ENCODE results near the gene FBXL16.

The FBXL16 gene

GRCh38 chr16:677316-678190 is 28.0 kb downstream of the FBXL16 start:
- Histone ChIP-seq H3K36me3 (ENCODE audit: control insufficient read depth in 2 of 2, insufficient read depth in 1 of 2, low read length in 2 of 2) (peaks cover 3 to 44% of the 10 kb centered on the region in 2 experiments; a peak in 1 of 3 replicates), H3K4me1 (ENCODE audit: control insufficient read depth, insufficient read depth, low read length) (peaks cover 14% of the 10 kb centered on the region; the same call in 1 of the 2 replicates), H3K9me3 (ENCODE audit: control insufficient read depth, insufficient read depth, low read depth, low read length) (no peaks in the 10 kb centered on the region), H3K4me3 (ENCODE audit: low read depth, low read length) (no peak overlapping the region), H3K27ac (ENCODE audit: extremely low read depth, low read depth, low read length) (no peak overlapping the region)
- CTCF ChIA-PET: interaction anchor here (1.1 to 1.7 kb wide), 2 partner anchors 9 to 11 kb away, joined by 4 to 6 read pairs; partner anchors contain the start of gene RHOT2
- TF ChIP-seq ZNF16 (tag by site-specific recombination; IDR thresholded peaks at IDR 0.05; ENCODE audit: low read depth): no peak
- TF ChIP-seq KLF8 (tag by site-specific recombination; IDR thresholded peaks at IDR 0.05): peak; percentile 63; the same call in 1 of the 2 replicates
- peak; percentile 37; the same call in 1 of the 2 replicates for TF ChIP-seq ZEB2 (tag by site-specific recombination; IDR thresholded peaks at IDR 0.05)
- TF ChIP-seq PATZ1 (tag by site-specific recombination; IDR thresholded peaks at IDR 0.05): peak; percentile 29; the same call in 1 of the 2 replicates
- no peak for TF ChIP-seq ZBTB17 (tag by site-specific recombination; IDR thresholded peaks at IDR 0.05)
- TF ChIP-seq GLIS2 (tag by site-specific recombination; IDR thresholded peaks at IDR 0.05): 0 out of 2 replicates have a peak, but pooled peaks have one; percentile 30
- no peak for TF ChIP-seq ZNF146 (tag by site-specific recombination; IDR thresholded peaks at IDR 0.05)
- TF ChIP-seq ZSCAN18 (tag by site-specific recombination; IDR thresholded peaks at IDR 0.05): no peak
- TF ChIP-seq MYNN (tag by site-specific recombination; IDR thresholded peaks at IDR 0.05; ENCODE audit: borderline replicate concordance): no peak
- peak; percentile 79; the same call in 1 of the 2 replicates for TF ChIP-seq ZBTB6 (tag by site-specific recombination; IDR thresholded peaks at IDR 0.05)
- TF ChIP-seq ZFHX2 (tag by site-specific recombination; conservative IDR thresholded peaks at IDR 0.05): 0 out of 2 replicates have a peak, but pooled peaks have one; percentile 20
- POLR2A ChIA-PET: interaction anchor here (1.6 to 2.6 kb wide), 3 partner anchors 10 to 13 kb away, joined by 4 to 10 read pairs (median 10); partner anchors contain the start of genes RHOT2 and WDR24

GRCh38 chr16:676913-677312 is 28.7 kb downstream of the FBXL16 start:
- Histone ChIP-seq H3K4me1 (ENCODE audit: control insufficient read depth, insufficient read depth, low read length) (peaks cover 10% of the 10 kb centered on the region; the same call in 1 of the 2 replicates), H3K4me3 (ENCODE audit: low read depth, low read length) (no peak overlapping the region), H3K9me3 (ENCODE audit: control insufficient read depth, insufficient read depth, low read depth, low read length) (no peaks in the 10 kb centered on the region), H3K36me3 (ENCODE audit: control insufficient read depth in 2 of 2, insufficient read depth in 1 of 2, low read length in 2 of 2) (peaks cover 0 to 44% of the 10 kb centered on the region in 2 experiments; a peak in 1 of 3 replicates), H3K27ac (ENCODE audit: extremely low read depth, low read depth, low read length) (no peak overlapping the region)
- ChIA-PET POLR2A (interaction anchor here (2.5 to 2.6 kb wide), 2 partner anchors 9 to 12 kb away, joined by 10 read pairs; partner anchors contain the start of genes RHOT2 and WDR24), CTCF (interaction anchor here (1.1 kb wide), 1 partner anchor 10 kb away, joined by 6 read pairs; no protein-coding TSS in a partner anchor)
- TF ChIP-seq HIC1 (tag by site-specific recombination; IDR thresholded peaks at IDR 0.05): peak; percentile 94
- TF ChIP-seq SCRT2 (tag by site-specific recombination; IDR thresholded peaks at IDR 0.05): peak; percentile 88
- peak; percentile 46; the same call in 1 of the 2 replicates for TF ChIP-seq KLF1 (tag by site-specific recombination; IDR thresholded peaks at IDR 0.05)
- no peak for TF ChIP-seq ZNF26 (tag by site-specific recombination; IDR thresholded peaks at IDR 0.05)
- no peak for TF ChIP-seq BCL11B (tag by site-specific recombination; IDR thresholded peaks at IDR 0.05; ENCODE audit: low read depth)
- TF ChIP-seq ZFP69B (tag by site-specific recombination; IDR thresholded peaks at IDR 0.05): peak; percentile 46; the same call in 1 of the 2 replicates
- TF ChIP-seq PATZ1 (tag by site-specific recombination; IDR thresholded peaks at IDR 0.05): 0 out of 2 replicates have a peak, but pooled peaks have one; percentile 31
- TF ChIP-seq ZNF610 (tag by site-specific recombination; IDR thresholded peaks at IDR 0.05; ENCODE audit: borderline replicate concordance): no peak
- TF ChIP-seq GLI4 (tag by site-specific recombination; IDR thresholded peaks at IDR 0.05): no peak
- TF ChIP-seq ZNF658 (tag by site-specific recombination; IDR thresholded peaks at IDR 0.05): no peak
- no peak for TF ChIP-seq ZNF585B (tag by site-specific recombination; IDR thresholded peaks at IDR 0.05)
- peak; percentile 78 for TF ChIP-seq SCRT1 (tag by site-specific recombination; IDR thresholded peaks at IDR 0.05; ENCODE audit: borderline replicate concordance)

All from HEK293 (cell line).